ENCODE data around the gene ARHGAP24. TPM values are rescaled to one million over a fixed set of nuclear protein-coding genes. Genes with fewer than 3 reads are reported as not detected.

The ARHGAP24 gene
- total and polyA plus RNA-seq, 2 of the 13 experiments (the other 11 are each of a cell fraction or from before 2014, with no cell fraction given) = 0.07 to 0.55 TPM

GRCh38 chr4:85474818-85475630, at the start of gene ARHGAP24 (continued):
- TF ChIP-seq CEBPZ (IDR thresholded peaks at IDR 0.05; ENCODE audit: low read length) (no peak), CHD4 (IDR thresholded peaks at IDR 0.05; ENCODE audit: borderline replicate concordance, low read length) (no peak), NFYB (CRISPR knock-in tag; IDR thresholded peaks at IDR 0.05) (no peak), ZNF350 (CRISPR knock-in tag; IDR thresholded peaks at IDR 0.05; ENCODE audit: borderline replicate concordance, low read depth) (peak; percentile 69; the same call in 1 of the 2 replicates), HOXA3 (CRISPR knock-in tag; IDR thresholded peaks at IDR 0.05) (peak; percentile 60), ATM (IDR thresholded peaks at IDR 0.05; ENCODE audit: borderline replicate concordance) (no peak), THRA (CRISPR knock-in tag; IDR thresholded peaks at IDR 0.05; ENCODE audit: borderline replicate concordance) (peak; percentile 32; the same call in 1 of the 2 replicates), SRF (IDR thresholded peaks at IDR 0.05; ENCODE audit: low read depth, low read length) (no peak), PAX8 (CRISPR knock-in tag; IDR thresholded peaks at IDR 0.05; ENCODE audit: borderline replicate concordance) (no peak), NR2C2 (CRISPR knock-in tag; IDR thresholded peaks at IDR 0.05; ENCODE audit: borderline replicate concordance) (peak; percentile 19; the same call in 1 of the 2 replicates), ZFP1 (CRISPR knock-in tag; IDR thresholded peaks at IDR 0.05) (no peak), ASH2L (IDR thresholded peaks at IDR 0.05; ENCODE audit: insufficient read length, low read depth, low read length) (peak; percentile 35), MED1 (CRISPR knock-in tag; IDR thresholded peaks at IDR 0.05) (0 out of 2 replicates have a peak, but pooled peaks have one; percentile 33), ARID3A (IDR thresholded peaks at IDR 0.05; ENCODE audit: low read depth, low read length) (no peak), CEBPG (CRISPR knock-in tag; IDR thresholded peaks at IDR 0.05) (peak; percentile 97), SP5 (CRISPR knock-in tag; IDR thresholded peaks at IDR 0.05; ENCODE audit: borderline replicate concordance, low read depth) (peak; percentile 54), NR2F2 (IDR thresholded peaks at IDR 0.05; ENCODE audit: borderline replicate concordance, low read depth) (no peak), KMT2A (CRISPR knock-in tag; IDR thresholded peaks at IDR 0.05) (no peak), ZFP90 (CRISPR knock-in tag; IDR thresholded peaks at IDR 0.05; ENCODE audit: borderline replicate concordance) (peak; percentile 54; the same call in 1 of the 2 replicates), FIP1L1 (IDR thresholded peaks at IDR 0.05; ENCODE audit: borderline replicate concordance, insufficient read depth, low read depth, low read length) (no peak), SIX1 (CRISPR knock-in tag; IDR thresholded peaks at IDR 0.05; ENCODE audit: borderline replicate concordance) (peak; percentile 97), NFYC (CRISPR knock-in tag; IDR thresholded peaks at IDR 0.05) (no peak), ZBTB1 (CRISPR knock-in tag; IDR thresholded peaks at IDR 0.05; ENCODE audit: borderline replicate concordance) (no peak)

Data from HepG2 (cell line).